ENCODE results near the gene GGNBP2. TPM values are rescaled to one million over a fixed set of nuclear protein-coding genes. Genes with fewer than 3 reads are reported as not detected.
A peak's percentile ranks its signal among the peaks of the same experiment; 100 is the strongest.

The GGNBP2 gene
- total and polyA plus RNA-seq, 4 donors: 64.0 to 76.3 (median 68.9) TPM

GRCh38 chr17:36511216-36511615, 33.5 kb upstream of the GGNBP2 start:
- no peak overlapping the region for H3K4me3 ChIP-seq (ENCODE audit: low read depth, low read length)
- H3K9me3 ChIP-seq (ENCODE audit: control insufficient read depth, insufficient read depth, low read length): no peaks in the 10 kb centered on the region
- H3K4me1 ChIP-seq (ENCODE audit: control insufficient read depth, insufficient read depth, low read length): no peaks in the 10 kb centered on the region
- no peaks in the 10 kb centered on the region for H3K27me3 ChIP-seq (ENCODE audit: control insufficient read depth, insufficient read depth, low read length)
- peaks cover 52% of the 10 kb centered on the region for H3K36me3 ChIP-seq (ENCODE audit: control insufficient read depth, insufficient read depth, low read length)
- no peak overlapping the region for H3K27ac ChIP-seq (ENCODE audit: low read depth, low read length)
- no peak for DNase-seq (ENCODE audit: low read depth in 4 of 6, low spot score in 6 of 6)
- WGBS (ENCODE audit: insufficient coverage): 96% methylated on average over 4 of the region's 6 CpGs

- Histone ChIP-seq H3K27ac (ENCODE audit: low read depth, low read length) (no peak overlapping the region), H3K36me3 (ENCODE audit: control insufficient read depth, insufficient read depth, low read length) (peaks cover 43% of the 10 kb centered on the region), H3K9me3 (ENCODE audit: control insufficient read depth, insufficient read depth, low read length) (no peaks in the 10 kb centered on the region), H3K4me3 (ENCODE audit: low read depth, low read length) (no peak overlapping the region), H3K27me3 (ENCODE audit: control insufficient read depth, insufficient read depth, low read length) (no peaks in the 10 kb centered on the region), H3K4me1 (ENCODE audit: control insufficient read depth, insufficient read depth, low read length) (no peaks in the 10 kb centered on the region)
- 100% methylated on average over 3 of the region's 5 CpGs for WGBS (ENCODE audit: insufficient coverage)
- DNase-seq (ENCODE audit: low read depth in 4 of 6, low spot score in 6 of 6): no peak
These were observed 32.1 kb upstream of the GGNBP2 start for GRCh38 chr17:36512641-36513040.

GRCh38 chr17:36514856-36515255, 29.9 kb upstream of the GGNBP2 start:
- H3K27ac ChIP-seq (ENCODE audit: low read depth, low read length): no peak overlapping the region
- no peak for DNase-seq (ENCODE audit: low read depth in 4 of 6, low spot score in 6 of 6)
- no peaks in the 10 kb centered on the region for H3K9me3 ChIP-seq (ENCODE audit: control insufficient read depth, insufficient read depth, low read length)
- no peaks in the 10 kb centered on the region for H3K27me3 ChIP-seq (ENCODE audit: control insufficient read depth, insufficient read depth, low read length)
- H3K4me3 ChIP-seq (ENCODE audit: low read depth, low read length): no peak overlapping the region
- no peaks in the 10 kb centered on the region for H3K4me1 ChIP-seq (ENCODE audit: control insufficient read depth, insufficient read depth, low read length)
- 100% methylated on average over 3 of the region's 3 CpGs for WGBS (ENCODE audit: insufficient coverage)
- peaks cover 41% of the 10 kb centered on the region for H3K36me3 ChIP-seq (ENCODE audit: control insufficient read depth, insufficient read depth, low read length)

GRCh38 chr17:36515837-36516236, 28.9 kb upstream of the GGNBP2 start:
- Histone ChIP-seq H3K4me3 (ENCODE audit: low read depth, low read length) (no peak overlapping the region), H3K9me3 (ENCODE audit: control insufficient read depth, insufficient read depth, low read length) (no peaks in the 10 kb centered on the region), H3K36me3 (ENCODE audit: control insufficient read depth, insufficient read depth, low read length) (peaks cover 35% of the 10 kb centered on the region), H3K4me1 (ENCODE audit: control insufficient read depth, insufficient read depth, low read length) (no peaks in the 10 kb centered on the region), H3K27me3 (ENCODE audit: control insufficient read depth, insufficient read depth, low read length) (no peaks in the 10 kb centered on the region), H3K27ac (ENCODE audit: low read depth, low read length) (no peak overlapping the region)
- no peak for DNase-seq (ENCODE audit: low read depth in 4 of 6, low spot score in 6 of 6)
- WGBS (ENCODE audit: insufficient coverage): 79% methylated on average over 2 of the region's 4 CpGs

- H3K4me1 ChIP-seq (ENCODE audit: control insufficient read depth, insufficient read depth, low read length): no peaks in the 10 kb centered on the region
- peaks cover 31% of the 10 kb centered on the region for H3K36me3 ChIP-seq (ENCODE audit: control insufficient read depth, insufficient read depth, low read length)
- no peak overlapping the region for H3K27ac ChIP-seq (ENCODE audit: low read depth, low read length)
- H3K27me3 ChIP-seq (ENCODE audit: control insufficient read depth, insufficient read depth, low read length): no peaks in the 10 kb centered on the region
- no peaks in the 10 kb centered on the region for H3K9me3 ChIP-seq (ENCODE audit: control insufficient read depth, insufficient read depth, low read length)
- WGBS (ENCODE audit: insufficient coverage): no CpG with 5 or more reads among the region's 2 CpGs
- DNase-seq (ENCODE audit: low read depth in 4 of 6, low spot score in 6 of 6): peak in 1 of 6 donors; percentile 7
- H3K4me3 ChIP-seq (ENCODE audit: low read depth, low read length): no peak overlapping the region
These were observed 21.6 kb upstream of the GGNBP2 start for GRCh38 chr17:36523113-36523512.

- Histone ChIP-seq H3K27me3 (ENCODE audit: control insufficient read depth, insufficient read depth, low read length) (no peaks in the 10 kb centered on the region), H3K4me3 (ENCODE audit: low read depth, low read length) (no peak overlapping the region), H3K36me3 (ENCODE audit: control insufficient read depth, insufficient read depth, low read length) (peaks cover 32% of the 10 kb centered on the region), H3K27ac (ENCODE audit: low read depth, low read length) (no peak overlapping the region), H3K9me3 (ENCODE audit: control insufficient read depth, insufficient read depth, low read length) (no peaks in the 10 kb centered on the region), H3K4me1 (ENCODE audit: control insufficient read depth, insufficient read depth, low read length) (no peaks in the 10 kb centered on the region)
- WGBS (ENCODE audit: insufficient coverage): 100% methylated on average over 4 of the region's 4 CpGs
- no peak for DNase-seq (ENCODE audit: low read depth in 4 of 6, low spot score in 6 of 6)
These were observed 20.3 kb upstream of the GGNBP2 start for GRCh38 chr17:36524428-36524876.

- 100% methylated on average over 2 of the region's 2 CpGs for WGBS (ENCODE audit: insufficient coverage)
- Histone ChIP-seq H3K27ac (ENCODE audit: low read depth, low read length) (no peak overlapping the region), H3K36me3 (ENCODE audit: control insufficient read depth, insufficient read depth, low read length) (peaks cover 32% of the 10 kb centered on the region), H3K9me3 (ENCODE audit: control insufficient read depth, insufficient read depth, low read length) (no peaks in the 10 kb centered on the region), H3K4me1 (ENCODE audit: control insufficient read depth, insufficient read depth, low read length) (no peaks in the 10 kb centered on the region), H3K4me3 (ENCODE audit: low read depth, low read length) (no peak overlapping the region), H3K27me3 (ENCODE audit: control insufficient read depth, insufficient read depth, low read length) (no peaks in the 10 kb centered on the region)
- DNase-seq (ENCODE audit: low read depth in 4 of 6, low spot score in 6 of 6): no peak
These were observed 19.6 kb upstream of the GGNBP2 start for GRCh38 chr17:36525113-36525512.

GRCh38 chr17:36525888-36526287, 18.8 kb upstream of the GGNBP2 start:
- no peaks in the 10 kb centered on the region for H3K27me3 ChIP-seq (ENCODE audit: control insufficient read depth, insufficient read depth, low read length)
- 97% methylated on average over 6 of the region's 6 CpGs for WGBS (ENCODE audit: insufficient coverage)
- peaks cover 34% of the 10 kb centered on the region for H3K36me3 ChIP-seq (ENCODE audit: control insufficient read depth, insufficient read depth, low read length)
- no peak overlapping the region for H3K27ac ChIP-seq (ENCODE audit: low read depth, low read length)
- H3K4me3 ChIP-seq (ENCODE audit: low read depth, low read length): no peak overlapping the region
- DNase-seq (ENCODE audit: low read depth in 4 of 6, low spot score in 6 of 6): no peak
- H3K4me1 ChIP-seq (ENCODE audit: control insufficient read depth, insufficient read depth, low read length): no peaks in the 10 kb centered on the region
- H3K9me3 ChIP-seq (ENCODE audit: control insufficient read depth, insufficient read depth, low read length): no peaks in the 10 kb centered on the region

- Histone ChIP-seq H3K36me3 (ENCODE audit: control insufficient read depth, insufficient read depth, low read length) (peaks cover 42% of the 10 kb centered on the region), H3K27ac (ENCODE audit: low read depth, low read length) (no peak overlapping the region), H3K4me1 (ENCODE audit: control insufficient read depth, insufficient read depth, low read length) (no peaks in the 10 kb centered on the region), H3K9me3 (ENCODE audit: control insufficient read depth, insufficient read depth, low read length) (no peaks in the 10 kb centered on the region), H3K4me3 (ENCODE audit: low read depth, low read length) (no peak overlapping the region), H3K27me3 (ENCODE audit: control insufficient read depth, insufficient read depth, low read length) (no peaks in the 10 kb centered on the region)
- DNase-seq (ENCODE audit: low read depth in 4 of 6, low spot score in 6 of 6): peak in 1 of 6 donors; percentile 87
- WGBS (ENCODE audit: insufficient coverage): 88% methylated on average over 4 of the region's 7 CpGs
These were observed 17.0 kb upstream of the GGNBP2 start for GRCh38 chr17:36527621-36528250.

GRCh38 chr17:36529121-36529520, 15.6 kb upstream of the GGNBP2 start:
- Histone ChIP-seq H3K4me3 (ENCODE audit: low read depth, low read length) (no peak overlapping the region), H3K36me3 (ENCODE audit: control insufficient read depth, insufficient read depth, low read length) (peaks cover 38% of the 10 kb centered on the region), H3K27me3 (ENCODE audit: control insufficient read depth, insufficient read depth, low read length) (no peaks in the 10 kb centered on the region), H3K4me1 (ENCODE audit: control insufficient read depth, insufficient read depth, low read length) (peaks cover 8% of the 10 kb centered on the region), H3K9me3 (ENCODE audit: control insufficient read depth, insufficient read depth, low read length) (no peaks in the 10 kb centered on the region), H3K27ac (ENCODE audit: low read depth, low read length) (no peak overlapping the region)
- DNase-seq (ENCODE audit: low read depth in 4 of 6, low spot score in 6 of 6): no peak
